Measurements from ENCODE around the gene HSPA12A. TPM values are rescaled to one million over a fixed set of nuclear protein-coding genes. Genes with fewer than 3 reads are reported as not detected.
A peak's percentile ranks its signal among the peaks of the same experiment; 100 is the strongest.

Gene HSPA12A
- total RNA-seq, 2 donors from 2014 or later = 13.9 to 15.4 TPM

GRCh38 chr10:116704926-116705325 lies 37.4 kb downstream of the HSPA12A start:
- TF ChIP-seq, protein P1, sequence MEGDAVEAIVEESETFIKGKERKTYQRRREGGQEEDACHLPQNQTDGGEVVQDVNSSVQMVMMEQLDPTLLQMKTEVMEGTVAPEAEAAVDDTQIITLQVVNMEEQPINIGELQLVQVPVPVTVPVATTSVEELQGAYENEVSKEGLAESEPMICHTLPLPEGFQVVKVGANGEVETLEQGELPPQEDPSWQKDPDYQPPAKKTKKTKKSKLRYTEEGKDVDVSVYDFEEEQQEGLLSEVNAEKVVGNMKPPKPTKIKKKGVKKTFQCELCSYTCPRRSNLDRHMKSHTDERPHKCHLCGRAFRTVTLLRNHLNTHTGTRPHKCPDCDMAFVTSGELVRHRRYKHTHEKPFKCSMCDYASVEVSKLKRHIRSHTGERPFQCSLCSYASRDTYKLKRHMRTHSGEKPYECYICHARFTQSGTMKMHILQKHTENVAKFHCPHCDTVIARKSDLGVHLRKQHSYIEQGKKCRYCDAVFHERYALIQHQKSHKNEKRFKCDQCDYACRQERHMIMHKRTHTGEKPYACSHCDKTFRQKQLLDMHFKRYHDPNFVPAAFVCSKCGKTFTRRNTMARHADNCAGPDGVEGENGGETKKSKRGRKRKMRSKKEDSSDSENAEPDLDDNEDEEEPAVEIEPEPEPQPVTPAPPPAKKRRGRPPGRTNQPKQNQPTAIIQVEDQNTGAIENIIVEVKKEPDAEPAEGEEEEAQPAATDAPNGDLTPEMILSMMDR (conservative IDR thresholded peaks at IDR 0.05) = no peak
- H3K9me3 Mint-ChIP-seq = no peaks in the 10 kb centered on the region
- H3K4me3 ChIP-seq (ENCODE audit: low read length) = no peak overlapping the region
- peaks cover 16% of the 10 kb centered on the region for H3K27me3 Mint-ChIP-seq (ENCODE audit: insufficient read depth)
- no peaks in the 10 kb centered on the region for H3K4me1 ChIP-seq (ENCODE audit: control insufficient read depth, insufficient read depth, low read length)
- WGBS, 2 experiments (ENCODE audit: insufficient coverage in 1 of 2, insufficient read length in 1 of 2) = 90 to 99% methylated on average over 7 to 11 of the region's 11 CpGs
- no peaks in the 10 kb centered on the region for H3K36me3 ChIP-seq (ENCODE audit: control insufficient read depth, insufficient read depth, low read length)
- H3K9me3 ChIP-seq (ENCODE audit: control insufficient read depth, low read length) = no peaks in the 10 kb centered on the region
- H3K27me3 ChIP-seq (ENCODE audit: control insufficient read depth, insufficient read depth, low read length, poor library complexity, severe bottlenecking) = peaks cover 22% of the 10 kb centered on the region
- peak; percentile 29 for DNase-seq
- no peaks in the 10 kb centered on the region for H3K36me3 Mint-ChIP-seq (ENCODE audit: low read depth)
- peaks cover 18% of the 10 kb centered on the region for H3K4me1 Mint-ChIP-seq
- H3K4me3 Mint-ChIP-seq = no peak overlapping the region
- no peak overlapping the region for H3K9ac ChIP-seq (ENCODE audit: extremely low read depth, low read length, poor library complexity, severe bottlenecking)
- H3K27ac Mint-ChIP-seq = no peak overlapping the region
- no peak overlapping the region for H3K27ac ChIP-seq (ENCODE audit: low read depth, low read length)

- Histone ChIP-seq H3K4me3 (ENCODE audit: low read length) (no peak overlapping the region), H3K27ac (ENCODE audit: low read depth, low read length) (no peak overlapping the region), H3K36me3 (ENCODE audit: control insufficient read depth, insufficient read depth, low read length) (no peaks in the 10 kb centered on the region), H3K9ac (ENCODE audit: extremely low read depth, low read length, poor library complexity, severe bottlenecking) (no peak overlapping the region), H3K9me3 (ENCODE audit: control insufficient read depth, low read length) (no peaks in the 10 kb centered on the region), H3K27me3 (ENCODE audit: control insufficient read depth, insufficient read depth, low read length, poor library complexity, severe bottlenecking) (peaks cover 48% of the 10 kb centered on the region), H3K4me1 (ENCODE audit: control insufficient read depth, insufficient read depth, low read length) (peaks cover 5% of the 10 kb centered on the region)
- WGBS, 2 experiments (ENCODE audit: insufficient coverage in 1 of 2, insufficient read length in 1 of 2) = 71 to 87% methylated on average over 6 to 9 of the region's 9 CpGs
- Mint-ChIP-seq H3K36me3 (ENCODE audit: low read depth) (no peaks in the 10 kb centered on the region), H3K4me1 (peaks cover 23% of the 10 kb centered on the region), H3K4me3 (no peak overlapping the region), H3K27me3 (ENCODE audit: insufficient read depth) (peaks cover 38% of the 10 kb centered on the region), H3K9me3 (no peaks in the 10 kb centered on the region), H3K27ac (no peak overlapping the region)
- TF ChIP-seq, protein P1 (conservative IDR thresholded peaks at IDR 0.05) = no peak
- DNase-seq = no peak
Measured at GRCh38 chr10:116702165-116702564, 40.2 kb downstream of the HSPA12A start.

GRCh38 chr10:116699471-116700150 lies 42.8 kb downstream of the HSPA12A start:
- H3K27ac ChIP-seq (ENCODE audit: low read depth, low read length) = no peak overlapping the region
- peaks cover 49% of the 10 kb centered on the region for H3K27me3 ChIP-seq (ENCODE audit: control insufficient read depth, insufficient read depth, low read length, poor library complexity, severe bottlenecking)
- H3K27me3 Mint-ChIP-seq (ENCODE audit: insufficient read depth) = peaks cover 40% of the 10 kb centered on the region
- H3K4me3 ChIP-seq (ENCODE audit: low read length) = no peak overlapping the region
- H3K27ac Mint-ChIP-seq = no peak overlapping the region
- H3K9me3 ChIP-seq (ENCODE audit: control insufficient read depth, low read length) = no peaks in the 10 kb centered on the region
- no peak overlapping the region for H3K9ac ChIP-seq (ENCODE audit: extremely low read depth, low read length, poor library complexity, severe bottlenecking)
- H3K36me3 ChIP-seq (ENCODE audit: control insufficient read depth, insufficient read depth, low read length) = no peaks in the 10 kb centered on the region
- H3K4me1 ChIP-seq (ENCODE audit: control insufficient read depth, insufficient read depth, low read length) = peaks cover 5% of the 10 kb centered on the region
- TF ChIP-seq, protein P1 (conservative IDR thresholded peaks at IDR 0.05) = no peak
- H3K9me3 Mint-ChIP-seq = no peaks in the 10 kb centered on the region
- no peak for DNase-seq
- no peak overlapping the region for H3K4me3 Mint-ChIP-seq
- no peaks in the 10 kb centered on the region for H3K36me3 Mint-ChIP-seq (ENCODE audit: low read depth)
- 81 to 91% methylated on average over 4 to 5 of the region's 5 CpGs for WGBS, 2 experiments (ENCODE audit: insufficient coverage in 1 of 2, insufficient read length in 1 of 2)
- peaks cover 24% of the 10 kb centered on the region for H3K4me1 Mint-ChIP-seq

Measured in endodermal cell (in vitro differentiated cells).